Measurements from ENCODE around the gene RTEL1.

The RTEL1 gene

GRCh38 chr20:63744158-63744557 lies 86.0 kb downstream of the RTEL1 start:
- no peak for ATAC-seq
- TF ChIP-seq ZFP3 (CRISPR knock-in tag; IDR thresholded peaks at IDR 0.05) = no peak

- TF ChIP-seq ZFP3 (CRISPR knock-in tag; IDR thresholded peaks at IDR 0.05) (no peak), PATZ1 (CRISPR knock-in tag; IDR thresholded peaks at IDR 0.05; ENCODE audit: borderline replicate concordance) (no peak), ZNF70 (CRISPR knock-in tag; IDR thresholded peaks at IDR 0.05) (no peak), ZNF565 (CRISPR knock-in tag; conservative IDR thresholded peaks at IDR 0.05; ENCODE audit: low read depth) (no peak), ZNF8 (CRISPR knock-in tag; IDR thresholded peaks at IDR 0.05) (no peak), TSHZ2 (CRISPR knock-in tag; IDR thresholded peaks at IDR 0.05) (no peak), TCF4 (CRISPR knock-in tag; IDR thresholded peaks at IDR 0.05; ENCODE audit: borderline replicate concordance) (no peak), SNAI2 (CRISPR knock-in tag; IDR thresholded peaks at IDR 0.05) (no peak), CSRNP3 (CRISPR knock-in tag; IDR thresholded peaks at IDR 0.05) (no peak)
- no peak for ATAC-seq
Measured at GRCh38 chr20:63744574-63745423, 86.7 kb downstream of the RTEL1 start.

GRCh38 chr20:63745424-63745805 lies 87.3 kb downstream of the RTEL1 start:
- no peak for TF ChIP-seq ZC3H10 (CRISPR knock-in tag; IDR thresholded peaks at IDR 0.05)
- no peak for TF ChIP-seq TCF4 (CRISPR knock-in tag; IDR thresholded peaks at IDR 0.05; ENCODE audit: borderline replicate concordance)
- TF ChIP-seq ZNF8 (CRISPR knock-in tag; IDR thresholded peaks at IDR 0.05) = no peak
- no peak for TF ChIP-seq OSR1 (CRISPR knock-in tag; IDR thresholded peaks at IDR 0.05)
- TF ChIP-seq SNAI2 (CRISPR knock-in tag; IDR thresholded peaks at IDR 0.05) = no peak
- no peak for TF ChIP-seq ZFP30 (CRISPR knock-in tag; IDR thresholded peaks at IDR 0.05)
- TF ChIP-seq PATZ1 (CRISPR knock-in tag; IDR thresholded peaks at IDR 0.05; ENCODE audit: borderline replicate concordance) = no peak
- no peak for TF ChIP-seq ISL1 (CRISPR knock-in tag; IDR thresholded peaks at IDR 0.05)
- TF ChIP-seq ZFP3 (CRISPR knock-in tag; IDR thresholded peaks at IDR 0.05) = no peak
- no peak for TF ChIP-seq CSDC2 (CRISPR knock-in tag; IDR thresholded peaks at IDR 0.05)
- no peak for TF ChIP-seq POU6F1 (CRISPR knock-in tag; IDR thresholded peaks at IDR 0.05; ENCODE audit: borderline replicate concordance, low read depth)
- no peak for TF ChIP-seq TOX (CRISPR knock-in tag; IDR thresholded peaks at IDR 0.05; ENCODE audit: borderline replicate concordance)
- TF ChIP-seq GLIS3 (CRISPR knock-in tag; IDR thresholded peaks at IDR 0.05) = no peak
- no peak for TF ChIP-seq CREB5 (CRISPR knock-in tag; IDR thresholded peaks at IDR 0.05; ENCODE audit: low read depth)
- no peak for TF ChIP-seq BACH2 (CRISPR knock-in tag; IDR thresholded peaks at IDR 0.05; ENCODE audit: borderline replicate concordance)
- no peak for TF ChIP-seq ESRRG (CRISPR knock-in tag; IDR thresholded peaks at IDR 0.05)
- no peak for TF ChIP-seq ZNF565 (CRISPR knock-in tag; conservative IDR thresholded peaks at IDR 0.05; ENCODE audit: low read depth)
- no peak for ATAC-seq

Data from SK-N-SH treated with all-trans-retinoic acid at 6 μM for 48 hours (cell line).